RPMI7951 (cell line): ENCODE data around the gene PVALB. TPM values are rescaled to one million over a fixed set of nuclear protein-coding genes. Genes with fewer than 3 reads are reported as not detected.

ENCODE experiments used
- DNase-seq: peaks from one replicate; pipeline ENCODE4 v3.0.0-alpha.2; 2012; ENCODE audit warnings: low read depth
- total RNA-seq: library from RNA; depleted of rRNA; stranded (reverse); fragments of >200 nt; shearing (Covaris generic); gene quantifications from 2 replicates; pipeline ENCODE4 v1.2.3, GENCODE V29; 2014

The PVALB gene
- total RNA-seq, 1 experiment from 2014 or later = not detected

GRCh38 chr22:36846949-36847348, 30.1 kb upstream of the PVALB start:
- no peak for DNase-seq

DNA sequence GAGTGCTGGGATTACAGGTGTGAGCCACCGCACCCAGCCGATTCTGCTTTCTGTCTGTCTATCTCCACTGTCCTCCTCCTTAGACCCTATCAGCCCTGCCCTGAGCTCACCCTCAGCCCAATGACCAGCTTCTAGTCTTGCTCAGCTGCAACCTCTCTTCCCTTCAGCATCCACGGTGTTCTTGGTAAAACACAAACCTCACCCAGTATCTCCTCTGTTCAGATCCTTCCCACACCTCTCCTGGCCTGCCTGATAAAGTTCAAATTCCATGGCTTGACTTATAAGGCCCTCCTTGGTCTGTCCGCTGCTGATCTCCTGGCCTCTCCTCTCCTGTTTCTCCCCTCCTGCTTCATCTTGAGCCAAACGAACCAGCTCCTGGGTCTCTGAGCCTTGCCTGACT, 29.4 kb upstream of the PVALB start:
- no peak for DNase-seq

GRCh38 chr22:36840106-36840505, 23.3 kb upstream of the PVALB start:
- DNase-seq = no peak

DNA sequence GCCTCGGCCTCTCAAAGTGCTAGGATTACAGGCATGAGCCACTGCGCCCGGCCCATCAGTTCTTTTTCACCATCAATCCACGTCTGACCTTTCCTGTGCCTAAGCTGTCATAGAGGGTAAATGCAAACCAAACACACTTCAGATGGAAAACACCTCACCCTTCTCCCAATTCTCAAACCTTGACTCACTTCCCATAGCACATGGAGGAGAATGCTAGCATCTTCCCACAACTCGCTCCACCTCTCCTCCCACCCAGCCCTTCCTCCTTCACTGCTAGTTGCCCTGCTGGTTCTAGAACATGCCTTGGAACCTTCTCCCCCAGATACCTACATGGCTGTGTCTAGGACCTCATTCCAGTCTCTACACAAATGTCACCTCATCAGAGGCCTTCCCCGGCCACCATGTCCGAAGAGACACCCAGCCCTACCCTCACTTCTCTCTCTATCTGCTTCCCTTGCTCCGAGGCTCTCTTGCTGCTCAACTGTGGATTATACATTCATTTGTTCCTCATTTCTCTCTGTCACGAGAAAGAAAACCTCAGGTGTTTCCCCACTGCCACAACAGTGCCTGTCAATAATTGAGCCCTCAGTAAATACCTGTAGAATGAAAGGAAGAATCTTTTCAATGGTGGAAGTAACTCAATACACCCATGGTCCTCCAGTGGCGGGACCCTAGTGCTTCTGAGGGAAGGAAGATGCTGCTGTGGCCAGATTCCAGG, 22.7 kb upstream of the PVALB start:
- peak; percentile 5 for DNase-seq

- no peak for DNase-seq
Observed at GRCh38 chr22:36838119-36839030, 21.5 kb upstream of the PVALB start.

- no peak for DNase-seq
Observed at GRCh38 chr22:36835903-36836302, 19.1 kb upstream of the PVALB start.

GRCh38 chr22:36833073-36833472, 16.2 kb upstream of the PVALB start:
- no peak for DNase-seq

DNA sequence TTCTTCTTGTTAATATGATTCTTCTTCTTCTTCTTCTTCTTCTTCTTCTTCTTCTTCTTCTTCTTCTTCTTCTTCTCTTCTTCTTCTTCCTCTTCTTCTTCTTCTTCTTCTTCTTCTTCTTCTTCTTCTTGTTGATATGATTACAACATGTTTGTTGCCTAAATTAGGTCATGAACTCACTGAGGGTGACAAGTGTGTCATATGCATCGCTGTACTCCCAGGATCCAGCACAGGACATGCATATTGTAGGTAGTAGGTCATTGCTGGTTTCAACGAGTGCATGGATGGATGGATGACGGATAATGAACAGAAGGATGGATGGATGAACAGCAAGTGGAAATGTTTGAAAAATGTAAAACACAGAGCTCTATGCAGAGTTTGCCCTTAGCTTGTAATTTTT, 14.9 kb upstream of the PVALB start:
- DNase-seq = no peak

- no peak for DNase-seq
Observed at GRCh38 chr22:36831206-36831605, 14.4 kb upstream of the PVALB start.

- no peak for DNase-seq
Observed at GRCh38 chr22:36830601-36831000, 13.8 kb upstream of the PVALB start.

GRCh38 chr22:36829370-36830002, 12.7 kb upstream of the PVALB start:
- no peak for DNase-seq

DNA sequence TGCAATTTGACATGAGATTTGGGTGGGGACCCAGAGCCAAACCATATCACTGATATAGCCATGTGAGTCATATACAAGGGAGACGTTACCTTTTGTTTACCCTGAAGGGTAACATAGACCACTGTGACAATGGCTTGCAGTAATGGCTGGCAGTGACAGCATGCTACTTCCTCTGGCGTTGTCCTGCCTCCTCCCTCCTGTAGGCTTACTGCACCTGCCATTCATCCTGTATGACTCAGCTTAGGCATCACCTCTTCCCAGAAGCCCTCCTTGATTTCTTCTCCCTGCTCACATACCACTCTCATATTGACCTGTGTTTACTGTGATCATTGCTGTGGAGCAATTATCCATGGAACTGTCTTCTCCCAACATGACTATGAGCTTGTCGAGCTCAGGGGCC, 12.0 kb upstream of the PVALB start:
- DNase-seq = no peak

- no peak for DNase-seq
Observed at GRCh38 chr22:36826262-36826661, 9.4 kb upstream of the PVALB start.

- DNase-seq = no peak
Observed at GRCh38 chr22:36824655-36825054, 7.8 kb upstream of the PVALB start.

GRCh38 chr22:36823186-36823839, 6.5 kb upstream of the PVALB start:
- no peak for DNase-seq

DNA sequence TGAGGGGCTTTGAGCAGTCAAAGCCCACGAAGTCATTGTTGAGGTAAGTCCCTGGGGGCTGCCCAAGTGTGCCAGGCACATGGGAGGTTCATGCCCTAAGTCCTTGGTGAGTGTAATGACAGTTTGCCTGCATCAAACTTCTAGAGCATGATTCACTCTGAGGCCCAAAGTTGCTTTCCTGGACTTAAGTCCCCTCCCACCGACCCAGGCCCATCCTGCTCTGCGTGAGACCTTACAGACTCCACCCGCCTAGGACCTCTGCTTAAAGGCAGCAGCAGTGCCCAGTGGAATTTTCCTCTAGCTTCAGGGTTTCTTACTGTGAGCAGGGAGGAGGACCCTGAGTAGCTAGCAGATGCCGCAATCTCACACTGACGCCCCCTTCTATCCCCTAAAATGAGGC, 5.7 kb upstream of the PVALB start:
- DNase-seq = no peak

DNA sequence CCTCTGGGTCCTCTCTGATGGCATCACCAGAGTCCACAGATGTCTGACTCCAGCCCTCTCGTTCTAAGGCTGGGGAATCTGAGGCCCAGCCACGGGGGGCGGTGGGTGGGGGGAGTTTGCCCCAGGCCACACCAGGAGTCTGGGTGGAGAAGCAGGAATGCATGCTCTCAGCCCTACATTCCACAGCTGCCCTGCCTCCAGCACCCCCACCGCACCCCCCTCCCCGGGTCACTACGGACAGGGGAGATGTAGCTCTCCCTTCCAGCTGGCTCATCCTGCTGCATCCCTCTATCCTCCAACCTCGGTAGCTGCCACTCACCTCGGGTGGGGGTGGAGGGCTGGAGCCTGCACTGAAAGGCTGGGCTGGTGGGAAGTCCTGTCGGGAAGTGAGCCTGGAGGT, 2.3 kb upstream of the PVALB start:
- no peak for DNase-seq

- peak; percentile 26 for DNase-seq
Observed at GRCh38 chr22:36818010-36818642, 1.3 kb upstream of the PVALB start.

DNA sequence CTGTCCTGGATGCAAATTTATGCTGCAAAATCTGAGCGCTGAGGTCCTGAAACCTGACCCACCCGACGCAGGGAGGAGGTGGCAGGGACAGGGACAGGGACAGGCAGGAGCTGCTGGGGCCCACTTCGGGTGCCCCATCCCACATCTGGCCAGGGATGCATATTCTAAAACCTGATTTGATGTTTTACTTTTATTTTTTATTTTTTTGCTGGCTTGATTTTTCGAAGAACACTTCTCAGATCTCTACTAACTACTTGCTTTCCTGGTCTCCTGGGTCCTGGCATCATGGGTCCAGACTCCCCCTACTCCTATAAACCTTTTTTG, 652 bp upstream of the PVALB start:
- no peak for DNase-seq

GRCh38 chr22:36816339-36816635, 548 bp downstream of the PVALB start:
- DNase-seq = no peak

DNA sequence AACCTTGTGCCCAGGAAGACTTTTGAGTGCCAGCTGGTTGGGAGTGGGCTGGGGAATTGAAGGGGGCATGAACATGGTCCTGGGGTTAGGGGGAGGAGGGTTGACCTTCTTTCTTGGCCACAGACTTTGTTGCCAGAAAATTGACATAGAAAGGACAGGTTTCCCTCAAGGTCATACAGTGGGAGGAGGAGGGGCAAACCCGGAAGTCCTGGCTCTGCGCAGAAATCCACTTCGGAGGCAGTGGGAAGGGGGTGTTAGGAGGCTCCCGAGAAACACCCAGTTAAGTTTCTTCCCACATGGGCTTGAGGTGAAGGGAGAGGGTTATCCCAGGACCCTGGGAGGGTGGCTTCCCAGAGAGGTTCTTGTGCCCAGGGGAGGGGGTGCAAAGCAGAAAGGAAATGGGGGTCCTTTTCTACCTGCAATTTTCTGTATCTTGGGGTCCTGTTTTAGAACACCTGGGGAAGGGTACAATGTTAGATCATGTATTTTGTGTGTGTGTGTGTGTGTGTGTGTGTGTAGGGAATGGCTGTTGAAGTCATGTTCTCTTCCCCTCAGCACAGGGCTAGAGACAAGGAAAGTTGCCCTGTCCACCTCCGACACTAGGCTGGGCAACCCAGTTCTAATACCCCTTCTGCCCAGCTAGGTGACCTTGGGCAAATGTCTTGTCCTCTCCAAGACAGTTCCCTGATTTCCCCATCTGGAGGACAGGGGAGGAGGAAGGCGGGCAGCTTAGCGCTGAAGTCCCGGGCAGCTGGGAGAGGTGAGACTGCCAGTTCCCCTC, 1.1 kb downstream of the PVALB start:
- no peak for DNase-seq
